ENCODE data around the gene NFRKB.

Gene NFRKB

DNA sequence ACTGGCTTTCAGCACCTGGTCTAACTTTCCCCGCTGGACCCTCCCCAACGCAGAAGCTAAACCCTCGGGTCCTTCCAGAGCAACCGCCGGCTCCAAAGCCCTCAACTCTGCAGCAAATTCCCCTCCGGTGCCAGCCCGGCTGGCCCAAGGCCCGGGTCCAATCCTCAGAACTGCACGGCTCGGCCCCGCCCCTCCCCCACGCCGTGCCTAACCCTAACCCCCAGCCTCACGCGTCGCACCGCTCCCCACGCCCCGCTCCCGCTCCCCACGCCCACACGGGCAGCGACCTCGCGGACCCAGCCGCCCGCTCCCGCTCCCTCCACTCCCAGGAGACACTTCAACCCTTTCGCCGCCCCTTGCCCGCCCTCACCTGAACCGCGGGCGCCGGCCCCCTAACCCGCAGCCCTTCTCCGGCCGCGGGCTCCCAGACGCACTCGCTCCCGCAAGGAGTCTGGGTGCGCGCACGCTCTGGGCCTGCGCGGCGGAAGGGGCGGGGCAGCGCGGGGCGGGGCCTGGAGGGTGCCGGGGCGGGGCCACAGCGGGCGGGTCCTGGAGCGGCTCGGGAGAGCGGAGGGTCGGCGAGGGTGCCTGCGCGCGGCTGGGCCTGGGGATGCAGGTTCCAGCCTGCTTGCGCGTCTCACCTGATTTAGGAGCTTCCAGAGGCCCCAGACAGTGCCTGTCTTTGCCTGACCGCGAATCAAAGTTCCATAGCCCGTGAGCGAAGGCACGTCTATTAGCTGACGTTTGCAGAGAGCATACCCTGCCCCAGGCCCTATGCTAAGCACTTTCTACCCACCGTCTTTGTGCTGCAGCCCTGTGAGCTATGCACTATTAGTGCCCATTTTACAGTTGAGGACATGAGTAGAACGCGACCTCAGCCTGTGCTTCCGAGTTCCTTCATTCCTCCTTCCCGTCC lies at the start of gene NFRKB:
TSS of gene NFRKB (minus strand) at position 453 of the 916 bp plus-strand sequence. CDS start 2,729 bp downstream, outside the sequence.
- peak; percentile 90 for DNase-seq (ENCODE audit: low read depth)

DNA sequence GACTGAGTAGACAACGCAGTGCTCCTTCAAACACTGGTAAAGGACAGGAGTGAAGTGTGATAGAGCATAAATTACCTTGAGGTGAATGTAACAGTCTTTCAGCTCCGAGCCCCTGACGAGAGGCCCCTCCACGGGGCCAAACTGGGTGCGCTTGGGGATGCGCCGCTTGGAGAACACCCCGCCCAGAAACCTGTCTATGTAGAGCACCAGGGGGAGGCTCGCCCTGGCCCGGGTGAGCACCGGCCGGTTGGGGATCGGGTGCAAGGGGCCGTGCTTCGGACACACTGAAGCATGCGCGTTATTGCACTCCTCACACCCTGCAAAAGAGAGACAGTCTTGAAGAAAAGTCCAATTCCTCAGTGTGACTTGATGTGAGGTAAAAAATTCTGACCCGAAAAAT lies 49.3 kb upstream of the NFRKB start:
- no peak for DNase-seq (ENCODE audit: low read depth)

DNA sequence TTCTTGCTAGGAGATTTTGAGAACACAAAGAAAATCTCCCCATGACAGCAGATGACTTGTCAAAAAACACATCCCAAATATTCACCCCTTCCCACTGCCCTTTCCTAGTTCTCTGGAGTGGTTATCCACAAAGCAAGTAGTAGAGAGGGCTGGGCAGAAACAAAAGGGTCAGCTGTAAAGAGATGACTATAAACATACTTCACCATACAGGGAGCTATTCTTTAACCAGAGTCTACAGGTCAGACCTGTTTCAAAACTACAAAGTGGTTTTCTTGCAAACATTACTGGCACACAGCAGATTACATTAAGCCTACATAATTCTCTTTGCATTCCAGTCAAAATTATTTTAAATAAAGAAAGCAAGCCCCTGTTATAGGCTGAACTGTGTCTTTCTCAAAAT lies 47.7 kb upstream of the NFRKB start:
- no peak for DNase-seq (ENCODE audit: low read depth)

DNA sequence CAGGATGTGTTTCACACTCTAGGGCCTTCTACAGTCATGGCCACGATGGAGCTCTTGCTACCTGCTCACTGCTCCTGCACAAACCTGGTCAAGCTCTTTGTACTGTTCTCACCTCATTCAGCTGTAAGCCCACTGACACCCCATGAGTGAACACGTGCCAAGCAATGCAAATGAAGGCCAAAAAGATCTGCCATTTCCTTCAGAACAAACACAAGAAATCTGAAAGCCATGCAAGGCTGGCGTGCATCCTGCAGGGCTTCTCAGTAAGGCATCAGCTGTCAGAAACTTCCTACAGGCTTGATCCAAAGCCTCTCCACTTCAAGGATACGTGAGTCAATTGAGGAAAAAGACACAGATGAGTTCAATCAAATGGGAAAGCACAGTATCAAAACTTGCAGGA lies 44.1 kb upstream of the NFRKB start:
- no peak for DNase-seq (ENCODE audit: low read depth)

DNA sequence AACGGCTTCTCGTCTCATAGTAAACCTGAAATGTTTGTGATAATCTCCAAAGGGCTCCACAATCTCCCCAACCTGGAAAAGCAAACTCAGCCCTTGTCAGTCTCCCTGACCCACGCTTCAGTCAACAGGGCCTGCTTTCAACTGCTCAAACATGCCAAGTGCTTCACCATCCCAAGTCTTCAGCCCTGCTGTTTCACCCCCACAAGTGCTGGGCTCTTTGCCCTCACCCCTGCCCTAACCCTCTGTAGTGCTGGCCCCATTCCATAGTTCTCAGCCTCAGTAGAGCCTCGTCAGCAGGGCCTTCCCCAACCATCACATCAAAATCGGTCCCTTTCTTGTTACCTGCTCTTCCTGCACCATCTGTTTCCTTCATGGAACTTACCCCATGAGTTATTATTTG lies 43.4 kb upstream of the NFRKB start:
- DNase-seq (ENCODE audit: low read depth) = no peak

DNA sequence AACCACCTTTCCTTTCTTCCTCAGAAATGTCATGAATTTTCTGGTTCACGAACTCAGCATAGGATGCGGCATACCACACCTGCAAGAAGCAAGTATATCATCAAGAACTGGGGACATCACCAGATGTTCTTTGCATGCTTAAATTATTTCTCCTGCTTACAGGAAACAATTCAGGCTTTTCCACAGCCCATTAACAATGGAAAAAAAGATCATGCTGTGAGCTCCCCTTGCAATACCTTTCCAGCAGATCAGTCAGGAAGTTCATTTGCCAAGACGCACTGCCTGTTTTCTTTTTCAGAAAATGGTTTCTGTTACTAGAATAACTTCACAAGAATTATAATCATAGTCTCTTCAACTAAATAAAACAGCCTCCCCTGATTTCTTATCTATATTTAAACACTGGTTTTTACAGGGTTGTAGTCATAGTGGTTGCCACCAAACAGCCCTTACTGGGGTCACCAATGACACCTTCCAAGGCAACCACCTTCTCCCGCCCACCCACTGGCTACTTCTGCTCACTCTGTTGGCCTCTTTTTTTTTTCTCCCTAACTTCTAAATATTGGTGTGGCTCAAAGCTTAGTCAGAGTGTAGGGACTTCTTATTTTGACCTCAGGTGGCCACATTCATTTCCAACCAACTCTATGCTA lies 42.3 kb upstream of the NFRKB start:
- DNase-seq (ENCODE audit: low read depth) = no peak

DNA sequence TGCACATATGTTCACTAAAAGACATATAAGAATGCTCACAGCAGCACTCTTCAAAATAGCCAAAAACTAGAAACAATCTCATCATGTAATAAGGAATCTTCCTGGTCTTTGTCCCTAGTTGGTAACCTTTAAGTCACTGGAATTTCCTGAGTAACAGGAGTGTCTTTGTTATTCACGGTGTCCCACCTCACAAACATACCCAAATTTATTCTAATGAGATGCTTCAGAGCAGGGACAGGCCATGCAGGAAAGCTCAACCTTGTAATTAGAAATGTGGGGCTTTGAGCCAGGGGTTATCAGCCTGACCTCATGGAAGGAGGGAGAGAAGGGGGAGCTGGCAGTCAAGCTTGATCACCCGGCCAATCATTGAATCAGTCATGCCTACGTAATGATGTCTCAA lies 40.3 kb upstream of the NFRKB start:
- no peak for DNase-seq (ENCODE audit: low read depth)

DNA sequence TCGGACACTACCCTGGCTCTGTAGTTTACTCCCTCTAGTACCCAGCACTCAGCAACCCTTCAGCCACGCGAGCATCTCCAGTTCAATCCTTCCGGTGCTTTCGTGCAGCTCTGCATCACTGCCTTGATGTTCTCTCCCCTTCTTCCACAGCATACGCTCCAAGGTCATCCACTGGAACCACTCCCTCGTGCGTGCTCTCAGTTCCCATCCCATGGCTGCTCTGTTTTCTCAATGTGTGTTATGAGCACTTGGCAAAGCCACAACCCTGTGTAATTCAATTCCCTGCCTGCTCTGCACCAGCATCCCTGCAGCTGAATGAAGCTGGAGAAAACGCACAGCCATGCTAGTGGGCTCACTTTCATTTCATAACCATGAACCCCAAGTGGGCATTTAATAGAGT lies 38.5 kb upstream of the NFRKB start:
- DNase-seq (ENCODE audit: low read depth) = no peak

DNA sequence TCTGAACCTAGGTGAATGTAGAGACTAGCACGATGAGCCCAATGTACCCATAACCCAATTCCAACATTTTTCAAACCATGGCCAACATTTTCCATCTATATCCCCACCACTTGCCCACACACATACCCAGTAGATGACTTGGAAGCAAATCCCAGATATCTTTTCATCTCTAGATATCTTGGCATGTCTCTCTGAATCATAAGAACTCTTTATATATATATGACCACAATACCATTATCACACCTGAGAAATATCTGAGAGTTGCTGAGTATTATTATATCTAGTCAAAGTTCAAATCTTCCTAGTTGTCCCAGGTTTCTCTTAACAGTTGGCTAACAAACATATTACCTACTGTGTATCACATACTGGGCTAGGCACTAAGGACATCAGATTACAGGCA lies 37.9 kb upstream of the NFRKB start:
- no peak for DNase-seq (ENCODE audit: low read depth)

DNA sequence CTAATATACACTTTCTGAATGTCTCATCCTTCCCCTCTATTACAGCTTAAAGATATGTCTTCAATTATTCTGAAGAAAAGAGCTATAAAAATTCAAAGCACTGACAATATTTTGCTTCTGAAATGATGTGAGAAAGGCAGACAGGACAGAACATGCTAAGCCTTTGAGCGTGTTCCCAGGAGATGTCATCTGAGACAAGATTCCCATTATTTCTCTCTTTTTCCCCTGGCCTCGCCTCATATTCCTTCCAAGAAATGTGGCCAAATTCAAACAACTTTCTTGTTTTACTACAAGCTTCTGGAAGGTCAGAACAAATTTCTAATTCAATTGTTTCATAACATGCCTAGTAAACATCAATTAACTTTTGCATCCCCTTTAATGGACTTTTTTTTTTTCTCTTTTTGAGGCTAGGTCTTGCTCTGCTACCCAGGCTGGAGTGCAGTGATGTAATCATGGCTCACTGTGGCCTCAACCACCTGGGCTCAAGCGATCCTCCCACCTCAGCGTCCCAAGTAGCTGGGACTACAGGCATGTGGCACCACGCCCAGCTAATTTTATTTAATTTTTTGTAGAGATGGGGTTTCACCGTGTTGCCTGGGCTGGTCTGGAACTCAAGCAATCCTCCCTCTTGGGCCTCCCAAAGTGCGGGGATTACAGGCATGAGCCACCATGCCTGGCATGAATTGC lies 37.1 kb upstream of the NFRKB start:
- DNase-seq (ENCODE audit: low read depth) = no peak

DNA sequence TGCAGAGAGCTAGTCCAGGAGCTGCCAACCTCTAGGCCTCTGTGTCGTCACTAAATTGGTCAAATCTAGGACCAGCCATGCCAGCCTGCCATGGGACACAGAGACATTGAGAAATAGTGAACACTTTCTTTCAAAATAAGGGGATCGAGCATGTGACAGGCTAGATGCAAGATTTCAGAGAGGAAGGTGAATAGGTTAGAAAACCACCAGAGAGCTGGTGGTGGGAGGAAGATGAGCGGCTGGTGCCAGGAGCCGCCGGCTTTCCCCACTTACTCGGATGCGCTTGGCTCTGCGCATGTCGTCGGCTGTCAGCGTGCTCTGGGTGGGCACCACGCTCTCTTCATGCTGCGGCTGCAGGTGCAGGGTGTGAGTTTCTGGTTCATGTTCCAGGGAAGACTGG lies 35.4 kb upstream of the NFRKB start:
- DNase-seq (ENCODE audit: low read depth) = no peak

DNA sequence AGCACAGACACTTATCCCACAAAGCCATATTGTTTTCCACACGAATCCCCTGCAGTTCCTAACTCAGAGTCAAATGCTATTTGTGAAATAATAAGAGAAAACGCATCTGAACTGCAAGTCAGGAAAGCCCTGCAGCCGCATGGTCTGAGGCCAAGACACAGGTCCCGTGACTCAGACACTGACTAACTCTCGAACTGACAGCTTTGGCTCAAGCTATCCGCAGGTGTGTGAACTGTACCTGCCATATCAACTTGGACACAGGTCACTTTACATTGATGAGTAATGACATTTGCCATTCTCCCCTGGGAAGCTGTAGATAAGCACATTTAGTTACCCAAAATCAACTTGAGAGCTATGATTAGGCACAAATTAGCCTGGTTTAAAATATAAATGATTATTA lies 34.9 kb upstream of the NFRKB start:
- no peak for DNase-seq (ENCODE audit: low read depth)

DNA sequence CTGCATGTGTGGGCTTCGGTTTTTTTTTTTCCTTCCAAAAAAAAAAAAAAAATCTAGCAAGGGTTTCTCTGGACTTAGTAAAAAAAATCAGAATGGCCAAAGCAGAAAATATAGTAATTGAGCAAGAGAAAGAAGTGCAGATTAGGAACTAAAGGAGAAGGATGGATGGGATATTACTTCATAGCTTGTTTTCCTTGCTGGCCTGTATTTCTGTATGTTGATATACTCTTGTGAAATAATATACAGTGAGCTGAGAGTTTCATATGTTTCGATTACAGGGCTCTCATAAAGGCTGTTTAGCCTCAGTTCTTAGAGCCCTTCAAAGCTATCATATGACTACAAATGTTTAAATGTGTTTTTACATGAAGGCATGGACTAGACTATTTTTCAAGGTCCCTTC lies 34.3 kb upstream of the NFRKB start:
- no peak for DNase-seq (ENCODE audit: low read depth)

DNA sequence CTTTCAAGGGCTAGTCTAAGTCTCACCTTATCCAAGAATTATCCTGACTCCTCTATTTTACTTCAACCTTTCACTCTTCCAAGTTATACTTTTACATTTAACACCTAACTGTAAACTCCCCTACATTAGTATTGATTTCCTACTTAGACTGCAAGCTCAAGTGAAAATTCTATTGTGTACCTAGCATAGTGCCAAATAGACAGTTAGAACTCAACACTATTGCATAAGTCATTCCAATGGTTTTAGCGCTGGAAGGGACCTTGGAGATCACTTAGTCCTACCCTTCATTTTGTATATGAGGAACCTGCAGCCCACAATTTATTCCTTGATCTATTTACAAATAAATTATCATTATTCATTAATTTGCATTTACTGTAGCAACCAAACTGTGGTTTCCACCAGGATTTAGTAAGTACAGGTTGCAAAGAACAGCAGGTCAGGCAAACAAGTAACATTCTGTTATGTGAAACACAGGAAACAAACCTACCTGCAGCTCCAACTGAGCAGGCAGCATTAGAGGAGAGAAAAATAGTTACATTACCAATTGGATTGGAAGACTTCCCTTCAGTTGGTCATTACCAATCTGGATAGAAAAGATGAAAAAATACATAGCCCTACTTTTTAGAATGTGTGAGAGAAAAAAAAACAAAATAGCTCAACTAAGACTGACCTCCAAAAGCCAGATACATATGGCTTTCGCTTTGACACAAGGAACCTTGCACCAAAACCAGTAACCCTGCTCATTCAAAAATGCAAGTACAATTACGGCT lies 33.7 kb upstream of the NFRKB start:
- no peak for DNase-seq (ENCODE audit: low read depth)

DNA sequence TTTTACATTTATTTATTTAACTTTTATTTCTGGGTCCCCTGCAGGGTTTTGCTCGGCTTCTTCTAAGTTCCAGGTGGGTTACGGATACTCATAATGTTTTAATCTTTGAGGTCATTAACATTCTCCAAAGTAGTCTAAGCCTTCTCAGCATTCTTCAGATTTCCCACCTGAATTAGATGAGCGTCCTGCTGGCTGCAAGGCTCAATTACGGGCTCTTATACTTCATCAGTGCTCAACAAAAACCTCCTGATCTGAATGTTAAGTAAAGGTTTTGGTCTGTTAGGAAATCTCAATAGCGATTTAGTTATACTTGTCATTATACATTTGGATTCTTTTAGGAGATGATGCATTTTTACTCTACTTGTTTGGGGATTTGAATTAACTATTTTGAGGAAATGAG lies 27.3 kb upstream of the NFRKB start:
- no peak for DNase-seq (ENCODE audit: low read depth)

DNA sequence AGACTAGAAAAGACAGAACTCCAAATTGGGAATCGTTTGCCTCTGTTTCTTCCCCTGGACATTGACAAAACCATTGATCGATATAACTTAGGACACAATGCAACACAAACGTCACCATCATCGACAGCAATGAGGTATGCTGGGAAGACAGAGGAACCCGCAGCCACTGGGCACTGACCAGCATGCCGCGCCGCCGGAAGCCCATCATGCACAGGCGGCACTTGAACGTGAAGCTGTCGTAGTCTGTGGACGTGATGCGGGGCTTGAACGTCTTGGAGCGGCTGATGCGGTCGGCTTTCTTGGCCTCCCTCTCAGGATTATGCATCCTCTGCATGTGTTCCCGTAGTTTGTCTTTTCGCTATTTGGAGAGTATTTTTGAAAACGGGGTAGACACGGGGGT lies 23.0 kb upstream of the NFRKB start:
- no peak for DNase-seq (ENCODE audit: low read depth)

DNA sequence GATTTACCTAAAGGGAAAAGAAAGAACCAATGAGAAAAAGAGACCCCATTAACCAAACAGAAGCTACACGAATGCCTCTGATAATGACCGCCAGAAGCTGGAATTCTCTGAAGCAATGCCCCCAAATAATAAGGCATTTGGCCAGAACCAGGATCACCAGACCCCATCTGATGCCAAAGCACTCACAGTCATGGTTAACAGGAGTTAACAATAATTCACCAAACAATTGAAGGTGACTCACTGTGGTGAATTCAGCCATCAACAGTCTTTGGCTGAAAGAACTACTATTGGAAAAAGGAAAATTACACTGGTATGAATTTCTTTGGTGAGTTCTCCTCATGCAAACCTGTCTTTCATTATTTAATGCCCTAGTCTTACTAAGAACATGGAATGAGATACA lies 21.9 kb upstream of the NFRKB start:
- DNase-seq (ENCODE audit: low read depth) = no peak

DNA sequence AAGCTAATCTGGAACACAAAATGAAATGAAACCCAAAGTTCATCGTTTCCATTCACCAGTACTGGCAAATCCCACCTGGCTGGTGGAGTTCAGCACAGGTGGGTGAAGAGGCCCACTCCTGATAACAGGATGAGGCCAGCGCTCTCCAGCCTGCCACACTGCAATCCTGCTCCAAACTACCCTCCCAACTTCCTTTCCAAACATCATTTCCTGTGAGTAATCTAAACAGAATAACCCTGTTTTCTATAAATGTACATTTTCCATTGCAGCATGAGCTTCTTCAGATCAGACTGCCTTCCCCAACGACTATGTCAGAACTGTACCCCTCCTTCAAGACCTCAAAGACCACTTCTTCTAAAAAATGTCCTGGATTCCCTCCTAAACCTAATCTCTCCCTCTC lies 15.9 kb upstream of the NFRKB start:
- DNase-seq (ENCODE audit: low read depth) = no peak

DNA sequence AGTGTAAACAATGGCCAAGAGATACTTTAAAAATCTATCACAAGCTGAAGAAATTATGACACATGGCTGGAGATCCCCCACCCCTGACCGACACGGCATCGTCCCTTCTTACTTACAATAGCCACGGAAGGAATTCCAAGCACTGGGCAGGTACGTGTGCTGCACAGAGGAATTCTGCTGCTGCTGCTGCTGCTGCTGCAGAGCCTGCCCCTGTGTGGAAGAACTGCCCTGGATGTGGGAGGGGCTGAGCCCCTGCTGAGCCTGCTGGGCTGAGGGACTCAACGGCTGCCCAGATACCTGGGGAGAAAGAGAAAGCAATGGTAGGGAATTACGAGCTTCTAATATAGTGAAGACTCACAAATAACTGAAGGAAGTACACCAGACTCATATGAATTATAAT lies 15.0 kb upstream of the NFRKB start:
- DNase-seq (ENCODE audit: low read depth) = no peak

DNA sequence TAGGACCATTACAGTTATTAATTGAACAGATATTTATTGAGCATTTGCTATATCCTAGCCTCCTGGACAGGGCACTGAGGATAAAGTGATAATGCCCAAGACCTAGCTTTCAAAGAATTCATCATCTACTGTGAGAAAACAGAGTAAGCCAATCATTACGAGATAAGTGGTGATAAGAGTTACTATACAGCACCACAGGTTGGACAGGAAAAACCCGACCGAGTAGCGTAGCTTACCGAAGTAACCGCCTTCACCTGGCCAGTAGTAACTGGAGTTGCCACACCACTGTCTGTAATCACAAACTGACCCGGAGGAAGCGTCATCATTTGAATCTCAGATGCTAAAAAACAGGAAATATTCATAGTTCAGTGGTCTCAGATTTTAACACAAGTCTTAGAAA lies 10.0 kb upstream of the NFRKB start:
- DNase-seq (ENCODE audit: low read depth) = no peak

DNA sequence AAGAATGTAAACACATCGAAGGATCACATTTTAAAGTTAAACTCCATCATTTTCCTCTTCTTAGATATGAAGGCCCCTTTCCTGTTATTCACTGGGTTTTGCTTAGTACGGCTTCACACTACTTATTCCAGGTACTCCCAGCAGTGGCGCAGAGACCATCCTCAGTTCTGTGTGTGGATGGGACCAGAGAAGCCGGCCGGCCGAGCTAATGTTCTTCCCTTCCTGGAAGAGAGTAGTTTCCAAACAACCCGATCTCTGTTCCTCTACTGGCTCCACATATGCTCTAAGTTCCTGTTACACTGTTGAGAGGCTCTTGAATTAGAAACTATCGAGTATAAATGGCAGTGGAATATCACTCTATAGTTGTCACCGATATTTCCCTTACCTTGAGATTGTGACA lies 684 bp upstream of the NFRKB start:
- no peak for DNase-seq (ENCODE audit: low read depth)
